Measurements from ENCODE around the gene NRIP2. TPM values are rescaled to one million over a fixed set of nuclear protein-coding genes. Genes with fewer than 3 reads are reported as not detected.

Gene NRIP2
- total RNA-seq, 2 donors from 2014 or later: not detected

DNA sequence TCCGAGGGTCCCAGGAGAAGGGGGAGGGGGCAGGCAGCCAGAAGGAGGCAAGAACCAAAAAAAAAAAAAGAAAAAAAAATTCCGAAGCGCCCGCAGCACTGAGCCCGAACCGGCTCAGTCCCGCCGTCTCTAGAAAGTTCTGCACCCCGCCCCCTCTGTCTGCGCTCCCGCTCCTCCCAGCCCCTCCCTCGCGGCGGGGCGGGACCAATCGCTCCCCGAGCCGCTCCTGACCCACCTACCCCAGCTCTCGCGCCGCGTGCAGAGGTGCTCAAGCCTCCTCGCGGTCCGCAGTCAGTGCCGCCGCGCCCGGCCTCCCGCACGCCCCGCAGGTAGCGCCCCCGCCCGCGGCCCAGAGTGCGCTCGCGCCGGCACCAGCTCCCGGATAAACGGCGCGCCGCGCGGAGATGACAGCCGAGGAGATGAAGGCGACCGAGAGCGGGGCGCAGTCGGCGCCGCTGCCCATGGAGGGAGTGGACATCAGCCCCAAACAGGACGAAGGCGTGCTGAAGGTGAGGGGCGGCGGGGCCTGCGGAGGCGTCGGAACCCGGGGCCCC is 40.0 kb downstream of the NRIP2 start, which contains the start of gene FKBP4:
Gene FKBP4, plus strand, starts transcription at position 235 of the 554 bp plus-strand sequence. Its CDS starts 170 bp downstream, at position 405.
- H3K4me3 Mint-ChIP-seq: peak within 1 kb of the TSS; percentile 92
- H3K9me3 ChIP-seq (ENCODE audit: control insufficient read depth, low read length, poor library complexity, severe bottlenecking): no peaks in the 10 kb centered on the region
- H3K27me3 Mint-ChIP-seq: no peaks in the 10 kb centered on the region
- peak; percentile 92 for ATAC-seq
- peaks cover 28% of the 10 kb centered on the region for H3K4me1 Mint-ChIP-seq
- H3K36me3 Mint-ChIP-seq (ENCODE audit: low read depth): no peaks in the 10 kb centered on the region
- peak; percentile 80 to 88 (median 87) for DNase-seq
- H3K27ac Mint-ChIP-seq: peak within 1 kb of the TSS; percentile 56

DNA sequence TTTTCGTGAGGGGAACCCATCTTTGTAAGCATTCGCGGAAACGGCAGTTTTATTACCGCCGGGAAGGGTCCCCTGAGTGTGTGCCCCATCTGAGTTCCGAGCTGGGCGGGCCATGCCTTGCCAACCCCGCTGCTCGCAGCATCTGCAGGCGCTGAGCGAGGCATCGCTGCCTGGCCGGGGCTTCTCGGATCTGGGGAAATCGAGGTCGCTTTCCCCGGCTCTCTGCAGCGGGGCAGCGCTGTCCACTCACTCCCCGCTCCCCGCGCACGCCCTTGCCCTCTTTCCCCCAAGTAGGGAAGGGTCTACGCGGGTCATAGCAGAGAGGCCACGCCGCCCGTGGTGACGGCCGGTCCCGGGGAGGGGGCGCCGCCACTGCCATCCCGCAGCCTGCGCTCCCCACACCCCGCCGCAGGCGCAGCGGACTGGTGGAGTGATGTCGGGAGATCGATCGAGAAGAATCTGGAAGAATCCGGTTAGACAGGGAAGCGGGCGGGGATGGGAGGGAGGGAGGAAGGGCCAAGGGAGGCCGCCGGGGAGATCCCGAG is 40.6 kb downstream of the NRIP2 start:
- no peak for DNase-seq
- peak overlapping the region; percentile 85 for H3K4me3 Mint-ChIP-seq
- peaks cover 28% of the 10 kb centered on the region for H3K4me1 Mint-ChIP-seq
- ATAC-seq: peak; percentile 11
- H3K36me3 Mint-ChIP-seq (ENCODE audit: low read depth): no peaks in the 10 kb centered on the region
- H3K9me3 ChIP-seq (ENCODE audit: control insufficient read depth, low read length, poor library complexity, severe bottlenecking): no peaks in the 10 kb centered on the region
- peak overlapping the region; percentile 56 for H3K27ac Mint-ChIP-seq
- H3K27me3 Mint-ChIP-seq: no peaks in the 10 kb centered on the region

DNA sequence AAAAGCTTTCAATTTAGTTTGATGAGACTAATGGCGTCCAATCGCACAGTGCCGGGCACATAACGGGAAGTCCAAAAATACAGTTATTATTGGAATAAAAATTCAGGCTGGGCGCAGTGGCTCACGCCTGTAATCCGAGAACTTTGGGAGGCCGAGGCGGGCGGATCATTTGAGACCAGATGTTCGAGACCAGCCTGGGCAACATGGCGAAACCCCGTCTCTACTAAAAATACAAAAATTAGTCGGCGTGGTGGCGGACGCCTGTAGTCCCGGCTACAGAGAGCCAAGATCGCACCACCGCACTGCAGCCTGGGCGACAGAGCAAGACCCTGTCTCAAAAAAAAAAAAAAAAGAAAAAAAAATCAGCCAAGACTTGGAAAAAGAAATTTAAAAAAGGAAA is 41.3 kb downstream of the NRIP2 start:
- DNase-seq: no peak
- no peaks in the 10 kb centered on the region for H3K9me3 ChIP-seq (ENCODE audit: control insufficient read depth, low read length, poor library complexity, severe bottlenecking)
- H3K4me1 Mint-ChIP-seq: peaks cover 28% of the 10 kb centered on the region
- H3K27ac Mint-ChIP-seq: peak overlapping the region; percentile 56
- ATAC-seq: no peak
- H3K36me3 Mint-ChIP-seq (ENCODE audit: low read depth): no peaks in the 10 kb centered on the region
- peak overlapping the region; percentile 85 for H3K4me3 Mint-ChIP-seq
- no peaks in the 10 kb centered on the region for H3K27me3 Mint-ChIP-seq

DNA sequence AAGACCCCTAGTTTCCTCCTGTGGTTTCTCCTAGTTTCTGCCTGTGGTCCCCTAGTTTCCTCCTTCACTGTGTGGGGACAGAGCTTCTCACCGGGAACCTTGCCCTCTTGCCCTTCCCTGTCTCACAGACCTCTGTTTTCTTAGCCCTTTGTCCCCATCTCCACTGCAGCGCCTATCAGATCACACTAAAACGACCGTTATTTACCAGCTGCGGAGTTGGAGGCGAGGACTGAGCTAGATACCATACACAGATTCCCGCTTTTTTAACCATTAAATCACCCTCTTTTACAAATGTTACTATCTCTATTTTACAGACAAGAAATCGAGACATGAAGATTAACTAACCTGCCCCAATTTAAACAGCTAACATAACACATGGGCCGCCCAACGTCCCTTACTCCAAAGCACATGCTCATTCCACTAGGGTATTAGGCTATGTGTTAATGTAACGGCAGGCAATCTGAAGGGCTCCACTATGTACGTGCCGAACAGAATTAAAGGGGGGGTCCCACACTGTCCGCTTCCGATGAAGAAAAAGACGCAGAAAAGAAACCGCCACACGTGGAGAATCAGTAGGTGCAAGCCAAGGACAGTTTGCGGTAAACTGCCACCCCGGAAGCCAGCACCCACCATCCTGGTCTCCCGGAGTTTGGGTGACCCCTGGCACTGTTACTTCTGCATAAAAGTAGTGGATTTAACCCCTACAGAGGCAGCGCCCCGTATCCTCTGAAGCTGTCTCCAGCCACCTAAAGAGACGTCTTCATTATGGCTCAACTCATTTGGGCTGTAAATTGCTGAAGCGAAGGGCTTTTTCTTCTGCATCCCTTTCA is 41.9 kb downstream of the NRIP2 start:
- H3K4me3 Mint-ChIP-seq: peak overlapping the region; percentile 85
- ATAC-seq: no peak
- peak overlapping the region; percentile 56 for H3K27ac Mint-ChIP-seq
- H3K4me1 Mint-ChIP-seq: peaks cover 24% of the 10 kb centered on the region
- H3K9me3 ChIP-seq (ENCODE audit: control insufficient read depth, low read length, poor library complexity, severe bottlenecking): no peaks in the 10 kb centered on the region
- peaks cover 4% of the 10 kb centered on the region for H3K27me3 Mint-ChIP-seq
- no peak for DNase-seq
- peaks cover 4% of the 10 kb centered on the region for H3K36me3 Mint-ChIP-seq (ENCODE audit: low read depth)

DNA sequence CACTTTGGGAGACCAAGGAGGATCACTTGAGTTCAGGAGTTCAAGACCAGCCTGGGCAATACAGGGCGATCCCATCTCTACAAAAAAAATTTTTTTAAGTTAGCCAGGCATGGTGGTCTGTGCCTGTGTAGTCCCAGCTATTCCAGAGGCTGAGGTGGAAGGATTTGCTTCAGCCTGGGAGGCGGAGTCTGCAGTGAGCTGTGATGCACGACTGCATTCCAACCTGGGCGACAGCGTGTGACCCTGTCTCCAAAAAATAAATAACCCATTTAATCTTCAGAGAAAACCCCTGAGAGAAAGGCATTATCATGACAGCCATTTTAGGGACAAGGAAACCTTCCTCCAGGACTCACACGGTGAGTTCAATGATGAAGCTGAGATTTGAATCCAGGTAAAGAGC is 43.7 kb downstream of the NRIP2 start:
- peaks cover 4% of the 10 kb centered on the region for H3K36me3 Mint-ChIP-seq (ENCODE audit: low read depth)
- no peak overlapping the region for H3K27ac Mint-ChIP-seq
- H3K4me1 Mint-ChIP-seq: peaks cover 9% of the 10 kb centered on the region

DNA sequence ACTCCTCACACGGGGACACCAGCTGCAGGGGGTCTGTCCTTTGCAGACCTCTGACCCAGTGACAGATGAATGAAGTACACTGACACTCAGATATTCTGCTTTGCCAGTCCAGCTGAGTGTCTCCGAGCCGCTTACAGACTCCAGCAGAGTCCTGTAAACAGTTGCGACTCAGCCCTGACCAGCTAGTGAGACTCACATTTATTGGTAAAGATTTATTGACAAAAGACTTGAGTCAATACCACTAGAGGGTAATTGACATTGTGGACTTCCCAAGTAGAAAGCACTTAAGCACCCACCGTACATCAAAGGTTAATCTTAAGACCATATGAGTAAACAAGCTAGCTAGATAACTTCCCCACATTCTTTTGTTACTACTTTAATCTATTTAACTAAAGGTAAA is 49.8 kb downstream of the NRIP2 start:
- no peaks in the 10 kb centered on the region for H3K9me3 ChIP-seq (ENCODE audit: control insufficient read depth, low read length, poor library complexity, severe bottlenecking)
- no peak for DNase-seq
- H3K27me3 Mint-ChIP-seq: peaks cover 35% of the 10 kb centered on the region
- peaks cover 8% of the 10 kb centered on the region for H3K4me1 Mint-ChIP-seq
- no peak for ATAC-seq
- no peak overlapping the region for H3K27ac Mint-ChIP-seq
- H3K4me3 Mint-ChIP-seq: no peak overlapping the region
- H3K36me3 Mint-ChIP-seq (ENCODE audit: low read depth): peaks cover 4% of the 10 kb centered on the region

More for the DNA sequence above, 43.7 kb downstream of the NRIP2 start:
- ATAC-seq: no peak
- DNase-seq: no peak
- peaks cover 4% of the 10 kb centered on the region for H3K27me3 Mint-ChIP-seq
- H3K4me3 Mint-ChIP-seq: no peak overlapping the region
- no peaks in the 10 kb centered on the region for H3K9me3 ChIP-seq (ENCODE audit: control insufficient read depth, low read length, poor library complexity, severe bottlenecking)

DNA sequence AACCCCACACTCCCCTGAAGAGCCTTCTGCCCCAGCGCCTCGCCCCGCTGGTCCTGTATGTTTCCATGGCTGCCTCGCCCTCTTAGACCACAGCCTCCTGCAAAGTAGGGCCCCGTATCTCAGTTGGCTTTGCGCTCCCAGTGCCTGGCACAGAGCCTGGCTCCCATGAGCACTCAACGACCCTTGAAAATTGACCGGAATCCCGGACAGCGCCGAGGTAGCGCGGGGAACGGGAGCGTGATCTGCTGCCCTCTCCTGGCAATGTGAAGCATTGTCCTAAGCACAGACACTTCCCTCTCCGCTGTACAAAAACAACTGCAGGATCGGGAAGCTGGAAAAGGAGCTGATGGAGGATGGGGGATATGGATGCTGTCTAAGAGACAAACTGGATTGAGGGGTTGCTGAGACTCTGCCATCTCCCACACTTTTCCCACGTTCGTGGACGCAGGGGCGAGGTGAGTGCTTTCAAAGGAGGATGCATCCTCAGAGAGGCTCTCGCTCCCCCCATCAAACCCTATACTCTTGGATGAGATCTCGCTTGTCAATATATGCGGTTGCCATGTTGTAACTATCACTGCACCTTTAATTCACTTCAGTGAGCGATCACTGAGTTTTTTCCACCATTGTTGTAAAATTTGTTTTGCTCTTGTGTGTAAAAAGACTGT is 50.8 kb downstream of the NRIP2 start:
- Mint-ChIP-seq H3K4me3 (peak overlapping the region; percentile 86), H3K27me3 (peaks cover 40% of the 10 kb centered on the region), H3K27ac (peak overlapping the region; percentile 39), H3K4me1 (peaks cover 8% of the 10 kb centered on the region), H3K36me3 (ENCODE audit: low read depth) (peaks cover 4% of the 10 kb centered on the region)
- peak; percentile 18 to 29 (median 24) for DNase-seq
- H3K9me3 ChIP-seq (ENCODE audit: control insufficient read depth, low read length, poor library complexity, severe bottlenecking): no peaks in the 10 kb centered on the region
- ATAC-seq: peak; percentile 84

DNA sequence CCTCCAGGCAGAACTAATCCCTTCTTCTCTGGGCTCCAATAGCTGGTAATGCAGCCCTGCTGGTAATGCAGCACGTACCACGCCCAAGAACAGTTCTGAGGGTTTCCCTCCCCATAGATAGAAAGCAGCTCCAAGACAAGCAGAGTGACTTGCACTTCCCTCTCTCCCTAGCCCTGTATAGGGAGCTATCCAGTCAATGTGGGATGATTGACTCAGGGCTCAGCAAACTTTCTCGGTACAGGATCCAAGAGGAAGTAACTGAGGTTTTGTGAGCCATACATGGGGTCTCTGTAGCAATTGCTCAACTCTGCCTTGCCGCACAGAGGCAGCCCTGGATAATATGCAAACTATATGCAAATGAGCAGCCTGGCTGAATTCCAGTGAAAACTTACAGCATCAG is 55.6 kb downstream of the NRIP2 start:
- no peaks in the 10 kb centered on the region for H3K36me3 Mint-ChIP-seq (ENCODE audit: low read depth)
- ATAC-seq: no peak
- no peak for DNase-seq
- H3K27me3 Mint-ChIP-seq: peaks cover 27% of the 10 kb centered on the region
- H3K9me3 ChIP-seq (ENCODE audit: control insufficient read depth, low read length, poor library complexity, severe bottlenecking): no peaks in the 10 kb centered on the region
- no peak overlapping the region for H3K27ac Mint-ChIP-seq
- H3K4me3 Mint-ChIP-seq: no peak overlapping the region
- peaks cover 8% of the 10 kb centered on the region for H3K4me1 Mint-ChIP-seq

DNA sequence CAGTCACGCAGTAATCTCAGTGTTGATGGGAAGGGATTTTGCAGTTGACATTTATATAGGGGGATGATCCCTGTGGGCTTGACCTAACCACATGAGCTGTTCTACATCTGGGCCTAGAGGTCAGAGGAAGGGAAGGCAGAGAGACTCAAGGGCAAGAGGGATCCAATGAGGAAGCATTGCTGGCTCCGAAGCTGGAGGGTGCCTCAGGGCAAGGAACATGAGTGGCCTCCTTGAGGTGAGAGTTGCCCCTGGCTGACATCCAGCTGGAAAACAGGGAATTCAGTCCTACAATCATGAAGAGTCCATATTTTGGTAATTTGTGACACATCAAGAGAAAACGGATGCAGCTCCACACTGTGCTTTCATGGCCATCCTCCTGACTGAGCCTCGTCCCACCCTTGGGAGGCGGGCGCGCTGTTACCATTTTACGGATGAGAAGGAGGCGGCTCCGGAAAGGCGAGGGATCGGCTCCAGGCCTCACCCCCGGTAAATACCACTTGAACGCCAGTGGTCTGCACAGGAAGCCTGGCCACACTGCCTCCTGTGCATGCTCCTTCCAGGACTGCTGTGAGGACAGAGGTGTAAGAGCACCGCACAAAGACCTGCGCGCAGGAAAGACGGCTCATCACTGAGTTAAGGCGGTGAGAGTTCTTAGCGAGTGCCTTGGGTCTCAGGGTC is 58.6 kb downstream of the NRIP2 start:
- Mint-ChIP-seq H3K36me3 (ENCODE audit: low read depth) (no peaks in the 10 kb centered on the region), H3K27me3 (peaks cover 9% of the 10 kb centered on the region), H3K4me1 (peaks cover 6% of the 10 kb centered on the region), H3K4me3 (no peak overlapping the region), H3K27ac (no peak overlapping the region)
- DNase-seq (no peak), ATAC-seq (no peak)
- H3K9me3 ChIP-seq (ENCODE audit: control insufficient read depth, low read length, poor library complexity, severe bottlenecking): no peaks in the 10 kb centered on the region

DNA sequence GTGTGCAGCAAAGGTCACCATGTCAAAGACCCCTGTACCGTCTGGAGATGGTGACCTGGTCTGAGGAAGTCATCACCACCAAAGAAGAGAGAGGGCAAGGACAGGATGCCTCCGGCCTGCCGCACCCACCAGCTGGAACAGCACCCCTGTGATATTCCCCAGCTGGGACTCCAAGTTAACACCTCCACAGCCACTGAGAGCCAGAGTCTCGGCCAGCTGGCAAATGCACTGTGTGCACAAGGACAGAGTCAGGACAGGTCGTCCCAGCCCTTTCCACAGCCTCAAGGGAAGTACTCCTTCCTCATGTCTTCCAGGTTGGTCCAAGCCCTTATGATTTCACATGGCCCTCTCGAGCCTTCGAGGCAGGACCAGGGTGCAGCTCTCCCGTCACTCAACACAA is 59.4 kb downstream of the NRIP2 start:
- DNase-seq (no peak), ATAC-seq (no peak)
- no peaks in the 10 kb centered on the region for H3K9me3 ChIP-seq (ENCODE audit: control insufficient read depth, low read length, poor library complexity, severe bottlenecking)
- no peak overlapping the region for H3K27ac Mint-ChIP-seq
- no peaks in the 10 kb centered on the region for H3K36me3 Mint-ChIP-seq (ENCODE audit: low read depth)
- peaks cover 5% of the 10 kb centered on the region for H3K4me1 Mint-ChIP-seq
- peaks cover 9% of the 10 kb centered on the region for H3K27me3 Mint-ChIP-seq
- no peak overlapping the region for H3K4me3 Mint-ChIP-seq
